WTC11 (cell line): ENCODE measurements around the gene SHISA7. TPM values are rescaled to one million over a fixed set of nuclear protein-coding genes. Genes with fewer than 3 reads are reported as not detected.

ENCODE experiments used
- ATAC-seq: fragments of 200-7000 bp; cut with Tn5 transposase; 2 replicates; pipeline ENCODE4 v1.10.0; 2021; ENCODE audit warnings: mild to moderate bottlenecking, moderate library complexity
- CTCF ChIA-PET: fragments of 300-600 bp; sonication (Branson Sonifier 250); formaldehyde crosslinking; loops from one replicate; lab custom pipeline; 2021; ENCODE audit warnings: antibody characterized with exemption; lab: Charles Lee
- POLR2A ChIA-PET: fragments of 350-600 bp; sonication (Branson Sonifier 250); formaldehyde crosslinking; loops from one replicate; lab custom pipeline; 2021; ENCODE audit warnings: antibody characterized with exemption; lab: Charles Lee
- DNase-seq: peaks from one replicate; pipeline ENCODE4 v3.0.0; 2021; ENCODE audit warnings: low spot score
- H3K27ac Mint-ChIP-seq: 2 replicates; pipeline ENCODE4 v1.8.0; 2021; ENCODE audit warnings: mixed read lengths
- H3K27me3 Mint-ChIP-seq: 2 replicates; pipeline ENCODE4 v1.8.0; 2021; ENCODE audit warnings: low read depth, mild to moderate bottlenecking, moderate library complexity, mixed read lengths
- H3K36me3 Mint-ChIP-seq: 2 replicates; pipeline ENCODE4 v1.8.0; 2021; ENCODE audit warnings: mixed read lengths
- H3K4me1 Mint-ChIP-seq: 2 replicates; pipeline ENCODE4 v1.8.0; 2022; ENCODE audit warnings: mixed read lengths
- H3K4me3 Mint-ChIP-seq: 2 replicates; pipeline ENCODE4 v1.8.0; 2021; ENCODE audit warnings: mild to moderate bottlenecking, moderate library complexity, mixed read lengths
- H3K9me3 Mint-ChIP-seq: 2 replicates; pipeline ENCODE4 v1.8.0; 2021; ENCODE audit warnings: mixed read lengths
- CBFB ChIP-seq: sonication (generic); formaldehyde crosslinking; IDR thresholded peaks from 2 replicates; pipeline ENCODE4 v1.8.1; 2022; ENCODE audit warnings: mild to moderate bottlenecking, low read depth, missing genetic modification reagents
- CREM ChIP-seq: sonication (generic); formaldehyde crosslinking; IDR thresholded peaks from 2 replicates; pipeline ENCODE4 v1.8.1; 2022; ENCODE audit warnings: mild to moderate bottlenecking, missing genetic modification reagents, moderate library complexity
- ESRRA ChIP-seq: sonication (generic); formaldehyde crosslinking; IDR thresholded peaks from 2 replicates; pipeline ENCODE4 v1.8.1; 2022; ENCODE audit warnings: mild to moderate bottlenecking, missing genetic modification reagents, borderline replicate concordance
- FOXK1 ChIP-seq: sonication (generic); formaldehyde crosslinking; IDR thresholded peaks from 2 replicates; pipeline ENCODE4 v1.8.0; 2022; ENCODE audit warnings: mild to moderate bottlenecking, moderate library complexity, missing genetic modification reagents
- GABPB1 ChIP-seq: sonication (generic); formaldehyde crosslinking; IDR thresholded peaks from 2 replicates; pipeline ENCODE4 v1.8.1; 2023; ENCODE audit warnings: mild to moderate bottlenecking, missing genetic modification reagents
- KAT7 ChIP-seq: sonication (generic); formaldehyde crosslinking; IDR thresholded peaks from 2 replicates; pipeline ENCODE4 v1.8.1; 2023; ENCODE audit warnings: missing genetic modification reagents, mild to moderate bottlenecking, borderline replicate concordance
- NR3C1 ChIP-seq: sonication (generic); formaldehyde crosslinking; conservative IDR thresholded peaks from 2 replicates; pipeline ENCODE4 v1.8.1; 2023; ENCODE audit warnings: low read depth, mild to moderate bottlenecking, missing genetic modification reagents
- PRRX2 ChIP-seq: fragments of 250-450 bp; sonication (Bioruptor Pico); IDR thresholded peaks from 2 replicates; pipeline ENCODE4 v1.8.0; 2021; ENCODE audit warnings: mild to moderate bottlenecking
- SOX15 ChIP-seq: fragments of 250-450 bp; sonication (Bioruptor Pico); IDR thresholded peaks from 2 replicates; pipeline ENCODE4 v1.9.0; 2021; ENCODE audit warnings: mild to moderate bottlenecking
- ZNF121 ChIP-seq: sonication (generic); formaldehyde crosslinking; IDR thresholded peaks from 2 replicates; pipeline ENCODE4 v1.8.0; 2023; ENCODE audit warnings: missing genetic modification reagents
- ZNF219 ChIP-seq: sonication (generic); formaldehyde crosslinking; IDR thresholded peaks from 2 replicates; pipeline ENCODE4 v1.8.0; 2023; ENCODE audit warnings: missing genetic modification reagents, mild to moderate bottlenecking, borderline replicate concordance
- ZNF423 ChIP-seq: fragments of 250-450 bp; sonication (Bioruptor Pico); IDR thresholded peaks from 2 replicates; pipeline ENCODE4 v2.1.2; 2022; ENCODE audit warnings: mild to moderate bottlenecking, moderate library complexity
- ZNF671 ChIP-seq: fragments of 250-450 bp; sonication (Bioruptor Pico); IDR thresholded peaks from 2 replicates; pipeline ENCODE4 v1.8.0; 2021; ENCODE audit warnings: mild to moderate bottlenecking
- total RNA-seq: library from RNA; stranded (reverse); gene quantifications from 3 replicates; pipeline ENCODE4 v1.2.3, GENCODE V29; 2021
- TF ChIP-seq, protein P1 (sequence below): sonication (generic); formaldehyde crosslinking; IDR thresholded peaks from 2 replicates; pipeline ENCODE4 v1.8.0; 2023; ENCODE audit warnings: missing genetic modification reagents, mild to moderate bottlenecking, borderline replicate concordance

The SHISA7 gene
- total RNA-seq, 1 experiment from 2014 or later = 0.79 TPM

DNA sequence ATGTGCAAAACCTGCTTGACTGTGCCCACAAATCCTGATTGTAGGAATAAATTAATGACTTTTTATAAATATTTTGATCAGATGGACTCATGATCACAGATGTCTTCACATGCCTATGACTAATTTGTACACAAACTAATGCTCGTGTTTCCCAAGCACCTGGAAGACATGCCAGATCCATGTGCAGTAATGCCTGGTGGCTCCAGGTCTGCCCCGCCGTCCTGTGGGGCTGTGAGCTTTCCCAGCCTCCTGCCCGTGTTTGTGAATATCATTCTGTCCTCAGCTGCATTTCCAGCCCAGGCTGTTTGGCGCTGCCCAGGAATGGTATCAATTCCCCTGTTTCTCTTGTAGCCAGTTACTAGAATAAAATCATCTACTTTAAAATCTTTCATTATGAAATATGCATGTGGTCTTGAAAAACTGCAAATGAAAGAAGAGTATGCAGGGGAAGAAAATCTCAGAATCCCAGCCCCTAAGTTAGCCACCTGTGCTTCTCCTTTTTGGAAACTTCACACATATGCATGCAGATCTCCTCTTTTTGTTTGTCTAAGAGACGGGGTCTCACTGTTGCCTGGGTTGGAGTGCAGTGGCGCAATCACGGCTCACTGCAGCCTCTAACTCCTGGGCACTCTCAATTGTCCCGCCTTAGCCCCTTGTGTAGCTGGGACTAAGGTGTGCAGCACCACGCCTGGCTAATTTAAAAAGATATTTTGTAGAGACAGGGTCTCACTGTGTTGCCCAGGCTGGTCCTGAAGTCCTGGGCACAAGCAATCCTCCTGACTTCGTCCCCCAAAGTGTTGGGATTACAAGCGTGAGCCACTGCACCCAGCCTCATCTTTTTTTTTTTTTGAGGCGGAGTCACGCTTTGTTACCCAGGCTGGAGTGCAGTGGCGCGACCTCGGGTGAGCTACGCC is 51.1 kb downstream of the SHISA7 start:
- no peak for TF ChIP-seq ESRRA (CRISPR knock-in tag)
- TF ChIP-seq, protein P1, sequence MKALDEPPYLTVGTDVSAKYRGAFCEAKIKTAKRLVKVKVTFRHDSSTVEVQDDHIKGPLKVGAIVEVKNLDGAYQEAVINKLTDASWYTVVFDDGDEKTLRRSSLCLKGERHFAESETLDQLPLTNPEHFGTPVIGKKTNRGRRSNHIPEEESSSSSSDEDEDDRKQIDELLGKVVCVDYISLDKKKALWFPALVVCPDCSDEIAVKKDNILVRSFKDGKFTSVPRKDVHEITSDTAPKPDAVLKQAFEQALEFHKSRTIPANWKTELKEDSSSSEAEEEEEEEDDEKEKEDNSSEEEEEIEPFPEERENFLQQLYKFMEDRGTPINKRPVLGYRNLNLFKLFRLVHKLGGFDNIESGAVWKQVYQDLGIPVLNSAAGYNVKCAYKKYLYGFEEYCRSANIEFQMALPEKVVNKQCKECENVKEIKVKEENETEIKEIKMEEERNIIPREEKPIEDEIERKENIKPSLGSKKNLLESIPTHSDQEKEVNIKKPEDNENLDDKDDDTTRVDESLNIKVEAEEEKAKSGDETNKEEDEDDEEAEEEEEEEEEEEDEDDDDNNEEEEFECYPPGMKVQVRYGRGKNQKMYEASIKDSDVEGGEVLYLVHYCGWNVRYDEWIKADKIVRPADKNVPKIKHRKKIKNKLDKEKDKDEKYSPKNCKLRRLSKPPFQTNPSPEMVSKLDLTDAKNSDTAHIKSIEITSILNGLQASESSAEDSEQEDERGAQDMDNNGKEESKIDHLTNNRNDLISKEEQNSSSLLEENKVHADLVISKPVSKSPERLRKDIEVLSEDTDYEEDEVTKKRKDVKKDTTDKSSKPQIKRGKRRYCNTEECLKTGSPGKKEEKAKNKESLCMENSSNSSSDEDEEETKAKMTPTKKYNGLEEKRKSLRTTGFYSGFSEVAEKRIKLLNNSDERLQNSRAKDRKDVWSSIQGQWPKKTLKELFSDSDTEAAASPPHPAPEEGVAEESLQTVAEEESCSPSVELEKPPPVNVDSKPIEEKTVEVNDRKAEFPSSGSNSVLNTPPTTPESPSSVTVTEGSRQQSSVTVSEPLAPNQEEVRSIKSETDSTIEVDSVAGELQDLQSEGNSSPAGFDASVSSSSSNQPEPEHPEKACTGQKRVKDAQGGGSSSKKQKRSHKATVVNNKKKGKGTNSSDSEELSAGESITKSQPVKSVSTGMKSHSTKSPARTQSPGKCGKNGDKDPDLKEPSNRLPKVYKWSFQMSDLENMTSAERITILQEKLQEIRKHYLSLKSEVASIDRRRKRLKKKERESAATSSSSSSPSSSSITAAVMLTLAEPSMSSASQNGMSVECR (CRISPR knock-in tag) = no peak
- no peak for TF ChIP-seq CREM (CRISPR knock-in tag)
- peak; percentile 96 for TF ChIP-seq ZNF121 (CRISPR knock-in tag)
- ChIA-PET POLR2A (interaction anchor here (0.7 to 2.3 kb wide), 4 partner anchors 8 to 44 kb away, joined by 3 to 9 read pairs (median 6); partner anchors contain the start of genes TMEM238 and UBE2S), CTCF (interaction anchor here (0.9 to 1.3 kb wide), 4 partner anchors 26 to 243 kb away, joined by 4 to 5 read pairs (median 4); partner anchors contain the start of gene TNNT1)
- Mint-ChIP-seq H3K27me3 (peaks cover 5% of the 10 kb centered on the region; the same call in 1 of the 2 replicates), H3K36me3 (peaks cover 28% of the 10 kb centered on the region), H3K9me3 (no peaks in the 10 kb centered on the region), H3K4me3 (peak overlapping the region; percentile 44), H3K4me1 (peaks cover 58% of the 10 kb centered on the region), H3K27ac (peak overlapping the region; percentile 51)
- DNase-seq (no peak), ATAC-seq (peak; percentile 9)

DNA sequence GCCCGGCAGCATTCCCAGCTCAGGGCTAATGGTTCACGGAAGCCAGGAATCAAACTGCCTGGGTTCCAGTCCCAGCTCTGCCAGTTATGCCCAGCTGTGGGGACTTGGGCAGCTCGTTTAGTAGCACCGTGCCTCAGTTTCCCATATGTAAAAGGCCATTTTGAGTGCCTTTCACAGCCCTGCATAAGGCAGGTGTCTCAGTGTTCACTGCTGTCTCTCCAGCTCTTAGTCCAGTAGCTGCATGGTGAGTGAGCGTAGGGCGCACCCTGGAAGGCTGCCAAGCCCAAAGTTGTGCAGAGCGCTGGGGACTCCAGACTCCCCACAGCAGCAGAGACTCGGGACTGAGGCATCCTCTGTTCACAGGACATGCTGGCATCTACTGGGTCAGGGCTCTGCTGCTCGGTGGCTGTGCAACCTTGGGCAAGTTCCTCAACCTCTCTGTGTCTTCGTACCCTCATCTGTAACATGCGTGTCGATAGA is 51.9 kb downstream of the SHISA7 start:
- CTCF ChIA-PET = interaction anchor here (1.1 to 1.4 kb wide), 3 partner anchors 61 to 245 kb away, joined by 3 to 4 read pairs (median 4); no protein-coding TSS in a partner anchor

DNA sequence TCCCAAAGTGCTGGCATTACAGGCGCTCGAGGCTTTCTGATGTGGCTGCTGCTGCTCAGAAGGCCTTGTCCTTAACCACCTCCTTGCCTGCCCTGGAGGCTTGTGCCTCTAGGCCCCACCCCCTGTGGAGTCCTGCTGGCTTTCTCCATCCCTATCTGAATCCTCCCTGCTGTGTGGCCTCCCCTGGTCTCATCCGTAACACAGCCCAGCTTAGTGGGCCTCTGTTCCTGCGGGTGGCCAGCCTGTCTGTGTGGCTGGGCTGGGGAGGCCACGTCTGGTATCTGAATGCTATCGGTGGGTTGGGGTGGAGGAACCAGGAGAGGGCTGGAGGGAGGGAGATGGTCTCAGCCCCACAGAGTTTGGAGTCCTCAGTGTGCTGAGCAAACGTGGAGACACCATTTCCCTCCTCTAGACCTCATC is 52.6 kb downstream of the SHISA7 start:
- ATAC-seq (no peak), DNase-seq (no peak)
- Mint-ChIP-seq H3K4me3 (no peak overlapping the region), H3K27ac (peak overlapping the region; percentile 82), H3K4me1 (peaks cover 64% of the 10 kb centered on the region), H3K27me3 (no peaks in the 10 kb centered on the region), H3K9me3 (no peaks in the 10 kb centered on the region), H3K36me3 (peaks cover 41% of the 10 kb centered on the region)
- TF ChIP-seq ZNF671 (CRISPR knock-in tag) = 0 out of 2 replicates have a peak, but pooled peaks have one; percentile 32
- TF ChIP-seq ZNF423 (CRISPR knock-in tag) = peak; percentile 91
- no peak for TF ChIP-seq ZNF219
- TF ChIP-seq, protein P1 (CRISPR knock-in tag) = no peak
- TF ChIP-seq GABPB1 = no peak
- TF ChIP-seq SOX15 = no peak
- no peak for TF ChIP-seq KAT7 (CRISPR knock-in tag)
- TF ChIP-seq PRRX2 (CRISPR knock-in tag) = peak; percentile 77; the same call in 1 of the 2 replicates
- CTCF ChIA-PET = interaction anchor here (0.6 to 2.1 kb wide), 7 partner anchors 9 to 244 kb away, joined by 3 to 8 read pairs (median 4); partner anchors contain the start of gene ZNF784
- POLR2A ChIA-PET = interaction anchor here (1.3 to 2.3 kb wide), 2 partner anchors 10 to 17 kb away, joined by 5 to 6 read pairs; partner anchors contain the start of gene UBE2S

More for the DNA sequence above, 51.9 kb downstream of the SHISA7 start:
- peaks cover 64% of the 10 kb centered on the region for H3K4me1 Mint-ChIP-seq
- peaks cover 35% of the 10 kb centered on the region for H3K36me3 Mint-ChIP-seq
- ATAC-seq = peak; percentile 5
- no peak overlapping the region for H3K27ac Mint-ChIP-seq
- TF ChIP-seq FOXK1 (CRISPR knock-in tag) (no peak), PRRX2 (CRISPR knock-in tag) (0 out of 2 replicates have a peak, but pooled peaks have one; percentile 35), NR3C1 (no peak), CBFB (0 out of 2 replicates have a peak, but pooled peaks have one; percentile 49)
- POLR2A ChIA-PET = interaction anchor here (2.3 kb wide), 1 partner anchor 16 kb away, joined by 6 read pairs; the partner anchor contains the start of gene UBE2S
- no peak for DNase-seq
- no peak overlapping the region for H3K4me3 Mint-ChIP-seq
- H3K27me3 Mint-ChIP-seq = no peaks in the 10 kb centered on the region
- no peaks in the 10 kb centered on the region for H3K9me3 Mint-ChIP-seq
